ENCODE results near the gene ANKRD6.

Gene ANKRD6

GRCh38 chr6:89522778-89523177, 89.8 kb downstream of the ANKRD6 start:
- no peaks in the 10 kb centered on the region for H3K79me2 ChIP-seq (ENCODE audit: insufficient read depth, low read length)
- no peaks in the 10 kb centered on the region for H3F3A ChIP-seq (ENCODE audit: insufficient read depth)
- H3K27me3 ChIP-seq (ENCODE audit: low read length) = no peaks in the 10 kb centered on the region
- H3K9ac ChIP-seq (ENCODE audit: low read length) = no peak overlapping the region
- no peaks in the 10 kb centered on the region for H3K36me3 ChIP-seq (ENCODE audit: low read length)
- H3K9me2 ChIP-seq (replicated peaks; ENCODE audit: insufficient read depth, low read length) = no peaks in the 10 kb centered on the region
- H4K20me1 ChIP-seq (ENCODE audit: low read depth, low read length) = no peaks in the 10 kb centered on the region
- H3K9me3 ChIP-seq (ENCODE audit: insufficient read depth, low read length) = no peaks in the 10 kb centered on the region
- TF ChIP-seq EZH2phosphoT487 (conservative IDR thresholded peaks at IDR 0.05; ENCODE audit: low read length) (no peak), CTCF (IDR thresholded peaks at IDR 0.05; ENCODE audit: insufficient read depth, low read length, poor library complexity, severe bottlenecking) (no peak)
- H3K4me2 ChIP-seq (ENCODE audit: low read depth, low read length, poor library complexity, severe bottlenecking) = no peak overlapping the region
- no peak overlapping the region for H3K4me3 ChIP-seq (ENCODE audit: insufficient read depth, low read length, poor library complexity, severe bottlenecking)
- H3K27ac ChIP-seq (ENCODE audit: low read depth, low read length) = no peak overlapping the region
- H2AFZ ChIP-seq (ENCODE audit: low read depth, low read length, severe bottlenecking) = no peak overlapping the region

GRCh38 chr6:89525786-89526562, 93.0 kb downstream of the ANKRD6 start:
- H3F3A ChIP-seq (ENCODE audit: insufficient read depth) = no peaks in the 10 kb centered on the region
- no peak overlapping the region for H2AFZ ChIP-seq (ENCODE audit: low read depth, low read length, severe bottlenecking)
- no peaks in the 10 kb centered on the region for H3K9me2 ChIP-seq (replicated peaks; ENCODE audit: insufficient read depth, low read length)
- H4K20me1 ChIP-seq (ENCODE audit: low read depth, low read length) = no peaks in the 10 kb centered on the region
- H3K27ac ChIP-seq (ENCODE audit: low read depth, low read length) = no peak overlapping the region
- no peaks in the 10 kb centered on the region for H3K9me3 ChIP-seq (ENCODE audit: insufficient read depth, low read length)
- no peaks in the 10 kb centered on the region for H3K36me3 ChIP-seq (ENCODE audit: low read length)
- no peak overlapping the region for H3K4me3 ChIP-seq (ENCODE audit: insufficient read depth, low read length, poor library complexity, severe bottlenecking)
- H3K4me2 ChIP-seq (ENCODE audit: low read depth, low read length, poor library complexity, severe bottlenecking) = no peak overlapping the region
- no peaks in the 10 kb centered on the region for H3K27me3 ChIP-seq (ENCODE audit: low read length)
- TF ChIP-seq CTCF (IDR thresholded peaks at IDR 0.05; ENCODE audit: insufficient read depth, low read length, poor library complexity, severe bottlenecking) (no peak), EZH2phosphoT487 (conservative IDR thresholded peaks at IDR 0.05; ENCODE audit: low read length) (no peak)
- H3K9ac ChIP-seq (ENCODE audit: low read length) = no peak overlapping the region
- H3K79me2 ChIP-seq (ENCODE audit: insufficient read depth, low read length) = no peaks in the 10 kb centered on the region

- Histone ChIP-seq H3K27me3 (ENCODE audit: low read length) (no peaks in the 10 kb centered on the region), H4K20me1 (ENCODE audit: low read depth, low read length) (no peaks in the 10 kb centered on the region), H3K4me2 (ENCODE audit: low read depth, low read length, poor library complexity, severe bottlenecking) (no peak overlapping the region), H3K9ac (ENCODE audit: low read length) (no peak overlapping the region), H3K9me2 (replicated peaks; ENCODE audit: insufficient read depth, low read length) (no peaks in the 10 kb centered on the region), H3K27ac (ENCODE audit: low read depth, low read length) (no peak overlapping the region), H3K36me3 (ENCODE audit: low read length) (no peaks in the 10 kb centered on the region), H3K9me3 (ENCODE audit: insufficient read depth, low read length) (no peaks in the 10 kb centered on the region), H3F3A (ENCODE audit: insufficient read depth) (no peaks in the 10 kb centered on the region), H3K4me3 (ENCODE audit: insufficient read depth, low read length, poor library complexity, severe bottlenecking) (no peak overlapping the region), H3K79me2 (ENCODE audit: insufficient read depth, low read length) (no peaks in the 10 kb centered on the region), H2AFZ (ENCODE audit: low read depth, low read length, severe bottlenecking) (no peak overlapping the region)
- no peak for TF ChIP-seq CTCF (IDR thresholded peaks at IDR 0.05; ENCODE audit: insufficient read depth, low read length, poor library complexity, severe bottlenecking)
- TF ChIP-seq EZH2phosphoT487 (conservative IDR thresholded peaks at IDR 0.05; ENCODE audit: low read length) = no peak
Observed at GRCh38 chr6:89526563-89526869, 93.6 kb downstream of the ANKRD6 start.
